DMS 273 treated with DMSO at 0.1 percent for 48 hours (cell line): ENCODE data around the gene PATZ1.

Experiments
- DNase-seq: peaks from one replicate; lab custom pipeline; 2025; lab: John Stamatoyannopoulos, UW

Gene PATZ1

DNA sequence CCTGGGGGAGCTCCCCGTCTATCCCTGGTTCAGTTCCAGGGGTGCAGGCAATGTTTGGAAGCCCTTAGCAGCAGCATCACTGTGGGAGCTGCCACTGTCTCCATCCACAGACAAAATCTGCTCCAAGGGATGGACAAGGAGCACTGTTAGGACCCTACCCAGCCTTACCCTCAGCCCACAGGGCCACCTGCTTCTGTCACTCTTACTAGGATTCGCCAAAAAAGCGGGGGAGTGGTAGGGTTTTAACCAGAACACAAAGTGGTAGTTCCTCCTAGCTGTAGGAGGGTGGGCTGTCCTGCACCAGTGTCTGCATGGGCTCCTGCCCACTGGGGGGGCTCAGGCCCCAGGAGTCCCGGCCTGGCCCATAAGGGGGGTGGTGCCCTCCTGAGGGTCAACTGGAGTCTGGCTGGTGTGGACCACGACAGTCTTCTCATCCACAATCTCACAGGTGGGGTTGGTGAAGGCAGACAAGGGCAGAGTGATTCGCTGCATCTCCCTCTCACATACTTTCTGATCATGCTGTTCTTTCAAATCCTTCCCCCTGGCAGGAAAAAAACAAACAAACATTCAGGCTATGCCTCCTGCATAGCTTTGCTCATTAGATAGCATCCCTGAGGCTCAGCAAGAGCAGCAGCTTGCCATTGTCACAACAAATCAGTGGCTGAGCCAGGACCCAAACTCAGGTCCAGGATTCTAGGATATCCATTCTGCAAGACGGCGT lies 63.2 kb downstream of the PATZ1 start:
- no peak for DNase-seq

DNA sequence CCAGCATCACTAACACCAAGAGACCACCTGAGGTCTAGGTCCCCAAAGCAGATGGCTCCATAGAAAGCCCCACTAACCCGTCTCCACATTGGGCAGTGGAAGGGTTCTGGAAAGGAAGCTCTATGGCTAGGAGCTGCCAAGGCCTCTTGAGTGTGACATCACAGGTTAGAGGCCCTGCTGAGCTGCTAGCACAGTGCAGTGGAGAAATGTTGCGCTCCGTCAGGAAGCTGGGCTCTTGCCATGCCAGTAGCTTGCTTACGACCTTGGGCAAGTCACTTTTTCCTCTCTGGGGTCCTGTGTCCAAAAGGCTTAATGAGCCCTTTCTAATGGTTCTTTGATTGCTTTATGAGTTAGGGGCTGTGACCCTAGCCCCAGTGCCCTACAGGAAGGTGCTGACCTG lies 64.4 kb downstream of the PATZ1 start:
- no peak for DNase-seq

DNA sequence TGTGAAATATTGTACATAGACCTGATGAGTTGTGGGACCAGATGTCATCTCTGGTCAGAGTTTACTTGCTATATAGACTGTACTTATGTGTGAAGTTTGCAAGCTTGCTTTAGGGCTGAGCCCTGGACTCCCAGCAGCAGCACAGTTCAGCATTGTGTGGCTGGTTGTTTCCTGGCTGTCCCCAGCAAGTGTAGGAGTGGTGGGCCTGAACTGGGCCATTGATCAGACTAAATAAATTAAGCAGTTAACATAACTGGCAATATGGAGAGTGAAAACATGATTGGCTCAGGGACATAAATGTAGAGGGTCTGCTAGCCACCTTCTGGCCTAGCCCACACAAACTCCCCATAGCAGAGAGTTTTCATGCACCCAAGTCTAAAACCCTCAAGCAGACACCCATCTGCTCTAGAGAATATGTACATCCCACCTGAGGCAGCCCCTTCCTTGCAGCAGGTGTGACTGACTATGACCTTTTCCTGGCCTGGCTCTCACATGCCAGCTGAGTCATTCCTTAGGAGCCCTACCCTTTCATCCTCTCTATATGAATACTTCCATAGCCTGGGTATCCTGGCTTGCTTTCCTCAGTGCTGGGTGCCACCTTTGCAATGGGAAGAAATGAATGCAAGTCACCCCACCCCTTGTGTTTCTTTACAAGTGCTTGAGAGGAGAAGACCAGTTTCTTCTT lies 66.2 kb downstream of the PATZ1 start:
- no peak for DNase-seq

DNA sequence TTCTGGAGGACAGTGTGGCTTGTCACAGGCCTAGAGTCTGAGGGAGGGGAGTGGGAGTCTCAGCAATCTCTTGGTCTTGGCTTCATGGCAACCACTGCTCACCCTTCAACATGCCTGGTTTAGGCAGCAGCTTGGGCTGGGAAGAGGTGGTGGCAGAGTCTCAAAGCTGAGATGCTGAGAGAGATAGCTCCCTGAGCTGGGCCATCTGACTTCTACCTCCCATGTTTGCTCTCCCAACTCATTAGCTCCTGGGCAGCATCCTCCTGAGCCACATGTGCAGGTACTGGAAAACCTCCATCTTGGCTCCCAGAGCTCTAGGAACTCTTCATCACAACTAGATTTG lies 66.8 kb downstream of the PATZ1 start:
- DNase-seq: no peak

DNA sequence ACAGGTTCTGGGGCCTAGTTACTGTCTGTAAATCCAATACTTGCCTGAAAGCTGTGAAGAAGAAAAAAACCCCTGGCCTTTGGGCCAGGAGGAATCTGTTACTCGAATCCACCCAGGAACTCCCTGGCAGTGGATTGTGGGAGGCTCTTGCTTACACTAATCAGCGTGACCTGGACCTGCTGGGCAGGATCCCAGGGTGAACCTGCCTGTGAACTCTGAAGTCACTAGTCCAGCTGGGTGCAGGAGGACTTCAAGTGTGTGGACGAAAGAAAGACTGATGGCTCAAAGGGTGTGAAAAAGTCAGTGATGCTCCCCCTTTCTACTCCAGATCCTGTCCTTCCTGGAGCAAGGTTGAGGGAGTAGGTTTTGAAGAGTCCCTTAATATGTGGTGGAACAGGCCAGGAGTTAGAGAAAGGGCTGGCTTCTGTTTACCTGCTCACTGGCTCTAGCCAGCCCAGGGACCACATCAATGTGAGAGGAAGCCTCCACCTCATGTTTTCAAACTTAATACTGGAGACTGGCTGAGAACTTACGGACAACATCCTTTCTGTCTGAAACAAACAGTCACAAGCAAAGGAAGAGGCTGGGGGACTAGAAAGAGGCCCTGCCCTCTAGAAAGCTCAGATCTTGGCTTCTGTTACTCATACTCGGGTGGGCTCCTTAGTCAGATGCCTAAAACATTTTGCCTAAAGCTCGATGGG lies 67.4 kb downstream of the PATZ1 start:
- DNase-seq: no peak

DNA sequence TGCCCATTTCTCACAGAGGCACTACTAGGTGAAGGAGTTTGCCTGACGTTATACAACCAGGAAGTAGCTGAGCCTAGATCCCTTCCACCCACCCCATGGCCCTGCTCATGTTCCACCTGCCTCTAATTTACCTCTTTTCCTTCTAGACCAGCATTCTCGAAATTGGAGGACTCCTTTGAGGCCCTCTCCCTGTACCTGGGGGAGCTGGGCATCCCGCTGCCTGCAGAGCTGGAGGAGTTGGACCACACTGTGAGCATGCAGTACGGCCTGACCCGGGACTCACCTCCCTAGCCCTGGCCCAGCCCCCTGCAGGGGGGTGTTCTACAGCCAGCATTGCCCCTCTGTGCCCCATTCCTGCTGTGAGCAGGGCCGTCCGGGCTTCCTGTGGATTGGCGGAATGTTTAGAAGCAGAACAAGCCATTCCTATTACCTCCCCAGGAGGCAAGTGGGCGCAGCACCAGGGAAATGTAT lies 68.0 kb downstream of the PATZ1 start:
- no peak for DNase-seq

DNA sequence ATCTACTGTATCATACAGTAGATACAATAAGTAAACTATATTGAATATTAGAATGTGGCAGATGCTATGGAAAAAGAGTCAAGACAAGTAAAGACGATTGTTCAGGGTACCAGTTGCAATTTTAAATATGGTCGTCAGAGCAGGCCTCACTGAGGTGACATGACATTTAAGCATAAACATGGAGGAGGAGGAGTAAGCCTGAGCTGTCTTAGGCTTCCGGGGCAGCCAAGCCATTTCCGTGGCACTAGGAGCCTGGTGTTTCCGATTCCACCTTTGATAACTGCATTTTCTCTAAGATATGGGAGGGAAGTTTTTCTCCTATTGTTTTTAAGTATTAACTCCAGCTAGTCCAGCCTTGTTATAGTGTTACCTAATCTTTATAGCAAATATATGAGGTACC lies 68.4 kb downstream of the PATZ1 start:
- DNase-seq: no peak

DNA sequence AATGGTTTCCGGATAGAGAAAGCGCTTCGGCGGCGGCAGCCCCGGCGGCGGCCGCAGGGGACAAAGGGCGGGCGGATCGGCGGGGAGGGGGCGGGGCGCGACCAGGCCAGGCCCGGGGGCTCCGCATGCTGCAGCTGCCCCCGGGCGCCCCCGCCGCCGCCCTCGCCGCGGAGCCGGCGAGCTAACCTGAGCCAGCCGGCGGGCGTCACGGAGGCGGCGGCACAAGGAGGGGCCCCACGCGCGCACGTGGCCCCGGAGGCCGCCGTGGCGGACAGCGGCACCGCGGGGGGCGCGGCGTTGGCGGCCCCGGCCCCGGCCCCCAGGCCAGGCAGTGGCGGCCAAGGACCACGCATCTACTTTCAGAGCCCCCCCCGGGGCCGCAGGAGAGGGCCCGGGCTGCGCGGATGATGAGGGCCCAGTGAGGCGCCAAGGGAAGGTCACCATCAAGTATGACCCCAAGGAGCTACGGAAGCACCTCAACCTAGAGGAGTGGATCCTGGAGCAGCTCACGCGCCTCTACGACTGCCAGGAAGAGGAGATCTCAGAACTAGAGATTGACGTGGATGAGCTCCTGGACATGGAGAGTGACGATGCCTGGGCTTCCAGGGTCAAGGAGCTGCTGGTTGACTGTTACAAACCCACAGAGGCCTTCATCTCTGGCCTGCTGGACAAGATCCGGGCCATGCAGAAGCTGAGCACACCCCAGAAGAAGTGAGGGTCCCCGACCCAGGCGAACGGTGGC lies 69.5 kb downstream of the PATZ1 start:
- DNase-seq: no peak
